Effector memory CD4-positive, alpha-beta T cell (primary cell): ENCODE data around the gene HTT.
"Not testable (repeated sequence)": the region's sequence is repeated elsewhere in the genome, so short reads cannot be mapped to it uniquely, and the experiment has no call there.

Source experiments
- DNase-seq, 3 donors: peaks; one replicate each; pipeline ENCODE4 v3.0.0-alpha.2; 2020
- H3K27ac ChIP-seq: 2 replicates; pipeline ENCODE4 v1.7.0; 2013; ENCODE audit warnings: mild to moderate bottlenecking, low read length, moderate library complexity; ENCODE audit not compliant: insufficient read depth, poor library complexity, severe bottlenecking
- H3K27me3 ChIP-seq: replicated peaks from 2 replicates; pipeline ENCODE4 v1.7.0; 2013; ENCODE audit warnings: mild to moderate bottlenecking, low read length; ENCODE audit not compliant: insufficient read depth, control insufficient read depth, poor library complexity, severe bottlenecking
- H3K36me3 ChIP-seq: 2 replicates; pipeline ENCODE4 v1.7.0; 2013; ENCODE audit warnings: mild to moderate bottlenecking, low read length, moderate library complexity; ENCODE audit not compliant: control insufficient read depth, insufficient read depth
- H3K4me1 ChIP-seq: 2 replicates; pipeline ENCODE4 v1.7.0; 2013; ENCODE audit warnings: low read length, mild to moderate bottlenecking; ENCODE audit not compliant: control insufficient read depth, insufficient read depth, poor library complexity, severe bottlenecking
- H3K4me3 ChIP-seq: 2 replicates; pipeline ENCODE4 v1.7.0; 2013; ENCODE audit warnings: low read length, low read depth, mild to moderate bottlenecking; ENCODE audit not compliant: insufficient read depth, poor library complexity, severe bottlenecking
- H3K9me3 ChIP-seq: 2 replicates; pipeline ENCODE4 v1.7.0; 2013; ENCODE audit warnings: mild to moderate bottlenecking, low read length, moderate library complexity; ENCODE audit not compliant: control insufficient read depth

The HTT gene

GRCh38 chr4:3130826-3131225 is 56.3 kb downstream of the HTT start:
- Histone ChIP-seq H3K36me3 (peaks cover 85% of the 10 kb centered on the region), H3K9me3 (no peaks in the 10 kb centered on the region), H3K27ac (no peak overlapping the region), H3K4me1 (no peaks in the 10 kb centered on the region), H3K27me3 (no peaks in the 10 kb centered on the region), H3K4me3 (no peak overlapping the region)
- no peak for DNase-seq

DNA sequence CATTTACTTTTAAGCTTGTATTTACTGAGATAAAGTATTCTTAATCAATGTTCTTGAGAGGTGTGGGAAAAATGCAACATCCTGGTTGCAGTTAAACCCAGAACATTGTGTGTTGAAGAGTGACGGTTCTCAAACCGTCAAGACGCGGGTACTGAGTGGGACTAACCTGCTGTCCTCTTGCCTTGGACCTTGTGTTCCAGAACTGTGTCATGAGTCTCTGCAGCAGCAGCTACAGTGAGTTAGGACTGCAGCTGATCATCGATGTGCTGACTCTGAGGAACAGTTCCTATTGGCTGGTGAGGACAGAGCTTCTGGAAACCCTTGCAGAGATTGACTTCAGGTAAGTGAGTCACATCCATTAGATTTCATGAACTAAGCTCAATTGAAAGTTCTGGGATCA is 59.7 kb downstream of the HTT start:
- H3K27ac ChIP-seq = no peak overlapping the region
- no peak overlapping the region for H3K4me3 ChIP-seq
- no peak for DNase-seq
- H3K27me3 ChIP-seq = no peaks in the 10 kb centered on the region
- no peaks in the 10 kb centered on the region for H3K4me1 ChIP-seq
- H3K9me3 ChIP-seq = no peaks in the 10 kb centered on the region
- peaks cover 76% of the 10 kb centered on the region for H3K36me3 ChIP-seq

DNA sequence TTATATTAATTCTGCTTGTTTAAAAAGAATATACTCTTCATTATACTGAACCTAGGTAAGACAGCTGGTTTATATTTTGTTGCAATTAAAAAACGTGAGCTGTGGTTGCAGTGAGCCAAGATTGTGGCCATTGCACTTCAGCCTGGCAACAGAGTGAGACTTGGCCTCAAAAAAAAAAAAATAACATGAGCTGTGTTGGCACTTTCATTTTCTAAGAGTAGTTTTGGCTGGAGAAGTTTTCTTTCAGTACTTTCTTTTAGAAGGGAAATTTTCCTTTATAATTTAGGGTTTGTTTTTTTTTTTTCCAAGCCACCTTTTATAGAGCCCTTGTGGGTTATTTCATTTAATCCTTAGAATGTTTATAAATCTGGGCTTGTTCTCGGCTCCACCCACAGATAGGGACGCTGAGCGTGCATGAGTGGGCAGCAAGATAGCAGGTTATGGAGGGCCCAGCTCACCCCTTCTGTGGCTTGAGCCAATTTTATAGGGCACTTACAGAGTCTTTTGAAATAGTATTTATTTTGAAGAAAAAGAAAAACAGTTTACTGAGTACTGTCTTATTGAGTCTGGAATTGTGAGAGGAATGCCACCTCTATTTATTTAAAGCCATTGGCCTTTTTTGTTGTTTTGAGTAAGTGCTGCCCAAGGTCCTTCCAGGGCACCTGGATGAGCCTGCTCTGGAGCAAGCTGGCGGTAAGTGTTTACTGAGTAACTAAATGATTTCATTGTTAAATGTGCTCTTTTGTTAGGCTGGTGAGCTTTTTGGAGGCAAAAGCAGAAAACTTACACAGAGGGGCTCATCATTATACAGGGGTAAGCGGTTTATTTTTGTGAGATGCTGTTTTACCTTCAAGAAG is 60.9 kb downstream of the HTT start:
- H3K36me3 ChIP-seq = peaks cover 76% of the 10 kb centered on the region
- H3K27ac ChIP-seq = no peak overlapping the region
- DNase-seq = no peak
- H3K4me3 ChIP-seq = no peak overlapping the region
- H3K4me1 ChIP-seq = no peaks in the 10 kb centered on the region
- no peaks in the 10 kb centered on the region for H3K27me3 ChIP-seq
- H3K9me3 ChIP-seq = no peaks in the 10 kb centered on the region

- DNase-seq = no peak
- no peaks in the 10 kb centered on the region for H3K4me1 ChIP-seq
- H3K9me3 ChIP-seq = no peaks in the 10 kb centered on the region
- no peak overlapping the region for H3K27ac ChIP-seq
- no peaks in the 10 kb centered on the region for H3K27me3 ChIP-seq
- H3K36me3 ChIP-seq = peaks cover 75% of the 10 kb centered on the region
- no peak overlapping the region for H3K4me3 ChIP-seq
Observed at GRCh38 chr4:3136454-3136853, 62.0 kb downstream of the HTT start.

- Histone ChIP-seq H3K9me3 (no peaks in the 10 kb centered on the region), H3K27ac (no peak overlapping the region), H3K4me1 (no peaks in the 10 kb centered on the region), H3K36me3 (peaks cover 63% of the 10 kb centered on the region), H3K4me3 (no peak overlapping the region), H3K27me3 (no peaks in the 10 kb centered on the region)
- DNase-seq = no peak
Observed at GRCh38 chr4:3137908-3138307, 63.4 kb downstream of the HTT start.

GRCh38 chr4:3145234-3145924 is 70.9 kb downstream of the HTT start:
- Histone ChIP-seq H3K27ac (no peak overlapping the region), H3K9me3 (no peaks in the 10 kb centered on the region), H3K4me1 (no peaks in the 10 kb centered on the region), H3K36me3 (peaks cover 57% of the 10 kb centered on the region), H3K4me3 (no peak overlapping the region), H3K27me3 (no peaks in the 10 kb centered on the region)
- DNase-seq = no peak

DNA sequence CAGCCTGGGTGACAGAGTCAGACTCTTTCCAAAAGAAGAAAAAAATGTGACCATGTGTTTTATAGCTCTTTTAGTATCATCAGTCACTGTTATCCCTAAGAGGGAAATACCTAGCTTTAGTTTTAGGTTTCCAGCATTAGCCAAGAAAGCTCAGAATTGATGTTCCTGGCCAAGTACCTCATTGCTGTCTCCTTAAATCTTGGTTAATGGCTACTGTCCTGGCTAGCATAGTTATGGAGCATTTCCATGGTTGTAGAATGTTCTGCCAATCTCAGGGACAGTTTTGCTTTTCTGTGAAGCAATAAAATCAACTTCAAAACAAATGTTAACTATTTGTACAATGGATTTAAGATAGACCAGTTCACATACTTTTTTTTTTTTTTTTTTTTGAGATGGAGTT is 74.4 kb downstream of the HTT start:
- H3K4me1 ChIP-seq = no peaks in the 10 kb centered on the region
- no peak overlapping the region for H3K4me3 ChIP-seq
- H3K27ac ChIP-seq = no peak overlapping the region
- no peaks in the 10 kb centered on the region for H3K9me3 ChIP-seq
- peaks cover 53% of the 10 kb centered on the region for H3K36me3 ChIP-seq
- DNase-seq = no peak
- H3K27me3 ChIP-seq = no peaks in the 10 kb centered on the region

DNA sequence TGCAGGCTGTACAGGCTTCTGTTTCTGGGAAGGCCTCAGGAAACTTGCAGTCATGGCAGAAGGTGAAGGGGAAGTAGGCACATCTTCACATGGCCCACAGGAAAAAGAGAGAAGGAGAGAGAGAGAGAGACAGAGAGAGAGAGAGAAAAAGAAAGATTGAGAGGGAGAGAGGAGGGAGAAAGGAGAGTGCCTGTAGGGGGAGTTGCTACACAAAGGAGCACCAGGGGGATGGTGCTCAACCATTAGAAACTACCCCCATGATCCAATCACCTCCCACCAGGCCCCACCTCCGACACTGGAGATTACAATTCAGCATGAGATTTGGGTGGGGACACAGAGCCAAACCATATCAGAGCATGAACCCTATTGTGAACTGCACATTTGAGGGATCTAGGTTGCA is 76.8 kb downstream of the HTT start:
- H3K9me3 ChIP-seq, H3K4me3 ChIP-seq, H3K4me1 ChIP-seq, H3K27me3 ChIP-seq, H3K27ac ChIP-seq, DNase-seq: not testable (repeated sequence)
- H3K36me3 ChIP-seq = peaks cover 51% of the 10 kb centered on the region

DNA sequence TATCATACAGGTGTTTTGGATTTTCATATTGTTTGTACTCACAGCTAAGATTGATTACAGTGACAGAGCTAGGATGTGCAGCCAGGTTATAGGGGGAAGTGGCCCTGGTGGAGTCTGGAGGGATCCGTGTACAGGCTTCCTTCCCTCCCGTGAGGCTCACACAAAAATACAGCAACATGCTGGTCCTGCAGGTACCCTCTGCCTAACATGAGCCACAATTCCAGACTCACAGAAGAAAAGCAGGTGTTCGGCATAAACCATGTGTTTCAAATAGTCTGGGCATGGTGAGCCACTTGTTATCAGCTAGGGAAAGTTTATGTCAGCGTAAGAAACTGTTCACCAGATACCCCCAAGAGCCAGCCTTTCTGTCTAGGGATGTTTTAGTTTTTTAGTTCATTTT is 82.9 kb downstream of the HTT start:
- H3K36me3 ChIP-seq = peaks cover 46% of the 10 kb centered on the region
- H3K27me3 ChIP-seq = no peaks in the 10 kb centered on the region
- H3K27ac ChIP-seq = no peak overlapping the region
- H3K4me1 ChIP-seq = no peaks in the 10 kb centered on the region
- no peaks in the 10 kb centered on the region for H3K9me3 ChIP-seq
- H3K4me3 ChIP-seq = no peak overlapping the region
- DNase-seq = no peak

- peaks cover 40% of the 10 kb centered on the region for H3K36me3 ChIP-seq
- H3K27ac ChIP-seq = no peak overlapping the region
- H3K27me3 ChIP-seq = no peaks in the 10 kb centered on the region
- H3K4me1 ChIP-seq = no peaks in the 10 kb centered on the region
- H3K4me3 ChIP-seq = no peak overlapping the region
- no peaks in the 10 kb centered on the region for H3K9me3 ChIP-seq
- DNase-seq = no peak
Observed at GRCh38 chr4:3158841-3159240, 84.4 kb downstream of the HTT start.
